Calu3 (cell line): ENCODE data around the gene KLLN. TPM values are rescaled to one million over a fixed set of nuclear protein-coding genes. Genes with fewer than 3 reads are reported as not detected.
"Not testable (repeated sequence)": the region's sequence is repeated elsewhere in the genome, so short reads cannot be mapped to it uniquely, and the experiment has no call there.

Experiments
- BruUV-seq: library from RNA; stranded (reverse); fragments of 400-500 nt; replicated peaks from 2 replicates; lab custom pipeline; 2021; lab: Mats Ljungman, UMichigan
- CTCF ChIA-PET: fragments of 300-600 bp; sonication (Branson Sonifier 250); formaldehyde crosslinking; loops from one replicate; lab custom pipeline; 2022; ENCODE audit warnings: antibody characterized with exemption; lab: Charles Lee
- DNase-seq: peaks from one replicate; pipeline ENCODE4 v3.0.0; 2022
- H3K27ac Mint-ChIP-seq: one replicate; pipeline ENCODE4 v1.8.0; 2022; ENCODE audit warnings: mixed read lengths; ENCODE audit not compliant: unreplicated experiment
- H3K27me3 Mint-ChIP-seq: one replicate; pipeline ENCODE4 v1.8.0; 2022; ENCODE audit warnings: mixed read lengths; ENCODE audit not compliant: unreplicated experiment
- H3K36me3 Mint-ChIP-seq: one replicate; pipeline ENCODE4 v1.8.0; 2022; ENCODE audit warnings: mild to moderate bottlenecking, moderate library complexity, mixed read lengths; ENCODE audit not compliant: insufficient read depth, unreplicated experiment
- H3K4me1 Mint-ChIP-seq: one replicate; pipeline ENCODE4 v1.8.0; 2022; ENCODE audit warnings: mild to moderate bottlenecking, low read depth, mixed read lengths; ENCODE audit not compliant: unreplicated experiment
- H3K4me3 Mint-ChIP-seq: one replicate; pipeline ENCODE4 v1.8.0; 2022; ENCODE audit warnings: mild to moderate bottlenecking, low read depth, moderate library complexity, mixed read lengths; ENCODE audit not compliant: unreplicated experiment
- H3K9me3 Mint-ChIP-seq: one replicate; pipeline ENCODE4 v1.8.0; 2022; ENCODE audit warnings: low read depth, mixed read lengths; ENCODE audit not compliant: unreplicated experiment
- CTCF ChIP-seq: fragments of 200-600 bp; IDR thresholded peaks from one replicate; pipeline ENCODE4 v1.8.0; 2022; ENCODE audit warnings: antibody characterized with exemption; ENCODE audit not compliant: unreplicated experiment
- intact Hi-C: fragments of 100-400 bp; cut with micrococcal nuclease; formaldehyde crosslinking; loops from one replicate; pipeline ENCODE4 v1.10.0; 2022; ENCODE audit not compliant: unreplicated experiment
- total RNA-seq: library from RNA; stranded (reverse); gene quantifications from 2 replicates; pipeline ENCODE4 v1.2.3, GENCODE V29; 2022

The KLLN gene
- total RNA-seq, 1 experiment from 2014 or later: 0.52 TPM

GRCh38 chr10:87866412-87866974 lies 3.2 kb upstream of the KLLN start:
- no peak for TF ChIP-seq CTCF
- intact Hi-C loops: loop anchor here (5.0 kb wide), 1 partner anchor 61 kb away; no protein-coding TSS in a partner anchor
- Mint-ChIP-seq H3K36me3 (peaks cover 46% of the 10 kb centered on the region), H3K4me3 (peak overlapping the region; percentile 92), H3K27me3 (no peaks in the 10 kb centered on the region), H3K4me1 (peaks cover 5% of the 10 kb centered on the region), H3K9me3 (no peaks in the 10 kb centered on the region), H3K27ac (no peak overlapping the region)
- BruUV-seq: no TSS peak
- DNase-seq: no peak
- CTCF ChIA-PET: no interaction called here

GRCh38 chr10:87865241-87865881 lies 2.0 kb upstream of the KLLN start:
- no TSS peak for BruUV-seq
- no peak for TF ChIP-seq CTCF
- Mint-ChIP-seq H3K9me3 (no peaks in the 10 kb centered on the region), H3K4me3 (peak overlapping the region; percentile 92), H3K27ac (peak overlapping the region; percentile 86), H3K4me1 (peaks cover 16% of the 10 kb centered on the region), H3K27me3 (no peaks in the 10 kb centered on the region), H3K36me3 (peaks cover 48% of the 10 kb centered on the region)
- intact Hi-C loops: loop anchor here (5.0 kb wide), 1 partner anchor 62 kb away; no protein-coding TSS in a partner anchor
- DNase-seq: no peak
- CTCF ChIA-PET: no interaction called here

- peak overlapping the region; percentile 86 for H3K27ac Mint-ChIP-seq
- no peak for DNase-seq
- TF ChIP-seq CTCF: no peak
- CTCF ChIA-PET: no interaction called here
- H3K36me3 Mint-ChIP-seq: peaks cover 48% of the 10 kb centered on the region
- H3K9me3 Mint-ChIP-seq: no peaks in the 10 kb centered on the region
- TSS peak; percentile 36 for BruUV-seq
- H3K4me3 Mint-ChIP-seq: peak overlapping the region; percentile 92
- H3K27me3 Mint-ChIP-seq: no peaks in the 10 kb centered on the region
- intact Hi-C loops: loop anchor here (5.0 kb wide), 3 partner anchors 63 to 688 kb away; no protein-coding TSS in a partner anchor
- H3K4me1 Mint-ChIP-seq: peaks cover 17% of the 10 kb centered on the region
These were observed 1.2 kb upstream of the KLLN start for GRCh38 chr10:87864496-87865059.

- intact Hi-C loops: loop anchor here (5.0 kb wide), 2 partner anchors 248 to 688 kb away; no protein-coding TSS in a partner anchor
- H3K9me3 Mint-ChIP-seq, BruUV-seq, DNase-seq, H3K27me3 Mint-ChIP-seq: not testable (repeated sequence)
- Mint-ChIP-seq H3K36me3 (peaks cover 48% of the 10 kb centered on the region), H3K4me1 (peaks cover 17% of the 10 kb centered on the region), H3K27ac (peak overlapping the region; percentile 86), H3K4me3 (peak overlapping the region; percentile 92)
- CTCF ChIA-PET: interaction anchor here (1.2 kb wide), 1 partner anchor 46 kb away, joined by 4 read pairs; the partner anchor contains the start of gene ATAD1
These were observed 690 bp upstream of the KLLN start for GRCh38 chr10:87863951-87864495.
